Activated CD8-positive, alpha-beta T cell treated with anti-CD3 and anti-CD28 coated beads for 36 hours (primary cell): ENCODE results near the gene HCK. TPM values are rescaled to one million over a fixed set of nuclear protein-coding genes. Genes with fewer than 3 reads are reported as not detected.
A peak's percentile ranks its signal among the peaks of the same experiment; 100 is the strongest.
"Not testable (repeated sequence)": the region's sequence is repeated elsewhere in the genome, so short reads cannot be mapped to it uniquely, and the experiment has no call there.

Experiments
- ATAC-seq: fragments of 200-7000 bp; cut with Tn5 transposase; one replicate; pipeline ENCODE4 v1.10.0; 2021; ENCODE audit warnings: mild to moderate bottlenecking, moderate library complexity
- CTCF ChIA-PET: fragments of 350-600 bp; sonication (Branson Sonifier 250); formaldehyde crosslinking; loops from one replicate; lab custom pipeline; 2021; ENCODE audit warnings: antibody characterized with exemption; lab: Charles Lee
- POLR2A ChIA-PET: fragments of 350-600 bp; sonication (Branson Sonifier 250); formaldehyde crosslinking; loops from one replicate; lab custom pipeline; 2021; ENCODE audit warnings: antibody characterized with exemption; lab: Charles Lee
- DNase-seq: peaks from one replicate; pipeline ENCODE4 v3.0.0-alpha.2; 2020
- H3K27ac Mint-ChIP-seq: one replicate; pipeline ENCODE4 v1.8.0; 2021; ENCODE audit warnings: mild to moderate bottlenecking, mixed read lengths
- H3K27me3 Mint-ChIP-seq: one replicate; pipeline ENCODE4 v1.8.0; 2021; ENCODE audit warnings: mixed read lengths
- H3K36me3 Mint-ChIP-seq: one replicate; pipeline ENCODE4 v1.8.0; 2021; ENCODE audit warnings: low read depth, mixed read lengths
- H3K4me1 Mint-ChIP-seq: one replicate; pipeline ENCODE4 v1.8.0; 2021; ENCODE audit warnings: low read depth, mixed read lengths
- H3K4me3 Mint-ChIP-seq: one replicate; pipeline ENCODE4 v1.8.0; 2021; ENCODE audit warnings: mild to moderate bottlenecking, moderate library complexity, mixed read lengths
- H3K9me3 Mint-ChIP-seq: one replicate; pipeline ENCODE4 v1.8.0; 2021; ENCODE audit warnings: mixed read lengths
- CTCF ChIP-seq: fragments of 200-600 bp; IDR thresholded peaks from one replicate; pipeline ENCODE4 v1.8.0; 2022; ENCODE audit warnings: antibody characterized with exemption, mild to moderate bottlenecking
- intact Hi-C: fragments of 100-400 bp; cut with micrococcal nuclease; formaldehyde crosslinking; loops from one replicate; pipeline ENCODE4 v1.10.0; 2022
- total RNA-seq, 2 experiments: library from RNA; stranded (reverse); gene quantifications; one replicate each; pipeline ENCODE4 v1.2.3, GENCODE V29; 2021

HCK gene
- total RNA-seq, 2 experiments from 2014 or later: not detected

GRCh38 chr20:32031007-32031958, 20.8 kb upstream of the HCK start:
- H3K27ac Mint-ChIP-seq: no peak overlapping the region
- TF ChIP-seq CTCF: peak; percentile 100
- DNase-seq (peak; percentile 68), ATAC-seq (peak; percentile 91)
- H3K4me1 Mint-ChIP-seq: no peaks in the 10 kb centered on the region
- H3K9me3 Mint-ChIP-seq: no peaks in the 10 kb centered on the region
- CTCF ChIA-PET: interaction anchor here (0.6 to 5.3 kb wide), 49 partner anchors 10 to 621 kb away, joined by 3 to 40 read pairs (median 4); partner anchors contain the start of genes FOXS1, HCK, PDRG1 and TM9SF4
- H3K27me3 Mint-ChIP-seq: peaks cover 16% of the 10 kb centered on the region
- no peaks in the 10 kb centered on the region for H3K36me3 Mint-ChIP-seq
- intact Hi-C loops: loop anchor here (5.0 kb wide), 1 partner anchor 179 kb away; no protein-coding TSS in a partner anchor
- no peak overlapping the region for H3K4me3 Mint-ChIP-seq
- POLR2A ChIA-PET: interaction anchor here (1.0 kb wide), 1 partner anchor 208 kb away, joined by 6 read pairs; no protein-coding TSS in a partner anchor

GRCh38 chr20:32033316-32033715, 18.7 kb upstream of the HCK start:
- no peaks in the 10 kb centered on the region for H3K9me3 Mint-ChIP-seq
- no peaks in the 10 kb centered on the region for H3K36me3 Mint-ChIP-seq
- no peak overlapping the region for H3K4me3 Mint-ChIP-seq
- DNase-seq (no peak), ATAC-seq (no peak)
- H3K27ac Mint-ChIP-seq: no peak overlapping the region
- intact Hi-C loops: loop anchor here (5.0 kb wide), 1 partner anchor 181 kb away; no protein-coding TSS in a partner anchor
- no peak for TF ChIP-seq CTCF
- H3K4me1 Mint-ChIP-seq: no peaks in the 10 kb centered on the region
- POLR2A ChIA-PET: no interaction called here
- CTCF ChIA-PET: interaction anchor here (2.0 to 5.3 kb wide), 4 partner anchors 12 to 58 kb away, joined by 12 to 35 read pairs (median 22); no protein-coding TSS in a partner anchor
- peaks cover 26% of the 10 kb centered on the region for H3K27me3 Mint-ChIP-seq

- POLR2A ChIA-PET, ATAC-seq, H3K9me3 Mint-ChIP-seq, DNase-seq, H3K4me3 Mint-ChIP-seq, H3K36me3 Mint-ChIP-seq, H3K4me1 Mint-ChIP-seq, H3K27ac Mint-ChIP-seq: not testable (repeated sequence)
- CTCF ChIA-PET: interaction anchor here (3.2 to 5.3 kb wide), 3 partner anchors 13 to 181 kb away, joined by 12 to 35 read pairs (median 12); no protein-coding TSS in a partner anchor
- intact Hi-C loops: loop anchor here (5.0 kb wide), 1 partner anchor 181 kb away; no protein-coding TSS in a partner anchor
- peaks cover 26% of the 10 kb centered on the region for H3K27me3 Mint-ChIP-seq
These were observed 18.3 kb upstream of the HCK start for GRCh38 chr20:32033721-32034120.

- ChIA-PET POLR2A (no interaction called here), CTCF (interaction anchor here (1.0 to 3.2 kb wide), 7 partner anchors 17 to 212 kb away, joined by 3 to 12 read pairs (median 3); no protein-coding TSS in a partner anchor)
- no peak for TF ChIP-seq CTCF
- intact Hi-C loops: loop anchor here (5.0 kb wide), 1 partner anchor 183 kb away; no protein-coding TSS in a partner anchor
- Mint-ChIP-seq H3K36me3 (no peaks in the 10 kb centered on the region), H3K9me3 (no peaks in the 10 kb centered on the region), H3K4me3 (no peak overlapping the region), H3K27ac (no peak overlapping the region), H3K27me3 (peaks cover 27% of the 10 kb centered on the region), H3K4me1 (no peaks in the 10 kb centered on the region)
- DNase-seq: no peak
- no peak for ATAC-seq
These were observed 17.2 kb upstream of the HCK start for GRCh38 chr20:32034581-32035425.

- intact Hi-C loops: no loop called here
- CTCF ChIA-PET: interaction anchor here (1.0 to 3.2 kb wide), 7 partner anchors 18 to 212 kb away, joined by 3 to 12 read pairs (median 3); no protein-coding TSS in a partner anchor
- POLR2A ChIA-PET: no interaction called here
- peaks cover 28% of the 10 kb centered on the region for H3K27me3 Mint-ChIP-seq
- ATAC-seq (no peak), DNase-seq (no peak)
- H3K9me3 Mint-ChIP-seq: no peaks in the 10 kb centered on the region
- no peak overlapping the region for H3K4me3 Mint-ChIP-seq
- H3K36me3 Mint-ChIP-seq: no peaks in the 10 kb centered on the region
- H3K4me1 Mint-ChIP-seq: no peaks in the 10 kb centered on the region
- TF ChIP-seq CTCF: no peak
- H3K27ac Mint-ChIP-seq: no peak overlapping the region
These were observed 16.6 kb upstream of the HCK start for GRCh38 chr20:32035426-32035779.
